PC-3 (cell line): Measurements from ENCODE around the gene NHERF2. TPM values are rescaled to one million over a fixed set of nuclear protein-coding genes. Genes with fewer than 3 reads are reported as not detected.

ENCODE experiments used
- ATAC-seq: fragments of 200-7000 bp; cut with Tn5 transposase; 2 replicates; pipeline ENCODE4 v1.9.1; 2020; ENCODE audit warnings: mild to moderate bottlenecking, moderate library complexity
- BruUV-seq: library from RNA; stranded (reverse); fragments of 400-500 nt; replicated peaks from 2 replicates; lab custom pipeline; 2021; lab: Mats Ljungman, UMichigan
- CTCF ChIA-PET: fragments of 300-600 bp; sonication (Branson Sonifier 250); formaldehyde crosslinking; loops from one replicate; lab custom pipeline; 2022; ENCODE audit warnings: antibody characterized with exemption; lab: Charles Lee
- POLR2A ChIA-PET: fragments of 300-600 bp; sonication (Branson Sonifier 250); formaldehyde crosslinking; loops from one replicate; lab custom pipeline; 2022; ENCODE audit warnings: antibody characterized with exemption; ENCODE audit not compliant: unreplicated experiment; lab: Charles Lee
- DNase-seq: peaks from one replicate; pipeline ENCODE4 v3.0.0-alpha.2; 2015
- H2AFZ ChIP-seq: fragments of 300-600 bp; sonication (generic); 2 replicates; pipeline ENCODE4 v1.6.0; 2016; ENCODE audit warnings: antibody characterized with exemption, low read length
- H3F3A ChIP-seq: fragments of 300-600 bp; sonication (generic); one replicate; pipeline ENCODE4 v1.6.0; 2017; ENCODE audit warnings: antibody characterized with exemption, low read length, control low read depth, mild to moderate bottlenecking; ENCODE audit not compliant: unreplicated experiment
- H3K27ac ChIP-seq: fragments of 300-600 bp; sonication (generic); 2 replicates; pipeline ENCODE4 v1.5.1; 2016; ENCODE audit warnings: mild to moderate bottlenecking, low read length
- H3K27me3 ChIP-seq: fragments of 300-600 bp; sonication (generic); 2 replicates; pipeline ENCODE4 v1.6.1; 2016; ENCODE audit warnings: low read length, mixed read lengths
- H3K36me3 ChIP-seq: fragments of 300-600 bp; sonication (generic); 2 replicates; pipeline ENCODE4 v1.6.1; 2016; ENCODE audit warnings: low read depth, mixed run types, low read length, mixed read lengths
- H3K4me1 ChIP-seq: fragments of 300-600 bp; sonication (generic); 2 replicates; pipeline ENCODE4 v1.5.1; 2016; ENCODE audit warnings: low read length; ENCODE audit not compliant: insufficient read depth
- H3K4me2 ChIP-seq: fragments of 300-600 bp; sonication (generic); 2 replicates; pipeline ENCODE4 v1.6.0; 2016; ENCODE audit warnings: low read length
- H3K4me3 ChIP-seq: fragments of 300-600 bp; sonication (generic); 2 replicates; pipeline ENCODE4 v1.5.1; 2016; ENCODE audit warnings: mild to moderate bottlenecking, low read length, mixed read lengths
- H3K79me2 ChIP-seq: fragments of 300-600 bp; sonication (generic); 2 replicates; pipeline ENCODE4 v1.6.1; 2017; ENCODE audit warnings: low read length, mixed read lengths
- H3K9ac ChIP-seq: fragments of 300-600 bp; sonication (generic); 2 replicates; pipeline ENCODE4 v1.6.0; 2016; ENCODE audit warnings: mild to moderate bottlenecking, low read length
- H3K9me2 ChIP-seq: fragments of 300-600 bp; sonication (generic); replicated peaks from 2 replicates; pipeline ENCODE4 v1.6.1; 2016; ENCODE audit warnings: mixed run types, low read length, mixed read lengths
- H3K9me3 ChIP-seq: fragments of 300-600 bp; sonication (generic); 2 replicates; pipeline ENCODE4 v1.6.1; 2016; ENCODE audit warnings: low read length, mixed read lengths
- H4K20me1 ChIP-seq: fragments of 300-600 bp; sonication (generic); 2 replicates; pipeline ENCODE4 v1.6.1; 2016; ENCODE audit warnings: low read length, mixed read lengths
- CTCF ChIP-seq: fragments of 300-600 bp; sonication (generic); conservative IDR thresholded peaks from 2 replicates; pipeline ENCODE4 v1.5.1; 2017; ENCODE audit warnings: antibody characterized with exemption, low read depth, mild to moderate bottlenecking, low read length
- EZH2 ChIP-seq: fragments of 300-600 bp; sonication (generic); IDR thresholded peaks from one replicate; pipeline ENCODE4 v1.6.1; 2017; ENCODE audit warnings: antibody characterized with exemption, mild to moderate bottlenecking, low read length; ENCODE audit not compliant: unreplicated experiment
- EZH2phosphoT487 ChIP-seq: fragments of 300-600 bp; sonication (generic); IDR thresholded peaks from 2 replicates; pipeline ENCODE4 v1.6.1; 2018; ENCODE audit warnings: mild to moderate bottlenecking, antibody characterized with exemption, low read length, borderline replicate concordance
- intact Hi-C: fragments of 100-400 bp; cut with micrococcal nuclease; formaldehyde crosslinking; loops from 2 replicates; pipeline ENCODE4 v1.9.0; 2023
- total RNA-seq: library from RNA; depleted of rRNA; stranded (reverse); fragments of >200 nt; gene quantifications from 2 replicates; pipeline ENCODE4 v1.2.3, GENCODE V29; 2014; rRNA removed

Gene NHERF2
- total RNA-seq, 1 experiment from 2014 or later: 145 TPM

GRCh38 chr16:2087748-2088631, 61.3 kb downstream of the NHERF2 start:
- Histone ChIP-seq H4K20me1 (no peaks in the 10 kb centered on the region), H3F3A (no peaks in the 10 kb centered on the region), H3K27me3 (no peaks in the 10 kb centered on the region), H3K9ac (no peak overlapping the region), H3K9me2 (no peaks in the 10 kb centered on the region), H3K27ac (no peak overlapping the region), H3K4me1 (peaks cover 8% of the 10 kb centered on the region), H3K36me3 (no peaks in the 10 kb centered on the region), H3K4me3 (no peak overlapping the region), H3K79me2 (no peaks in the 10 kb centered on the region), H3K4me2 (no peak overlapping the region), H3K9me3 (no peaks in the 10 kb centered on the region), H2AFZ (no peak overlapping the region)
- ATAC-seq (no peak), DNase-seq (no peak)
- ChIA-PET POLR2A (no interaction called here), CTCF (no interaction called here)
- no TSS peak for BruUV-seq
- intact Hi-C loops: no loop called here
- no peak for TF ChIP-seq EZH2phosphoT487
- no peak for TF ChIP-seq EZH2
- TF ChIP-seq CTCF: no peak

Other genes with a start within 250 kb of the NHERF2 start
- gene SPSB3, start 244.3 kb upstream of the NHERF2 start, total RNA-seq: 27.4 and 30.4 TPM in 2 replicates
- gene NUBP2, start 243.9 kb upstream of the NHERF2 start, total RNA-seq: 95.1 and 128 TPM in 2 replicates
- gene IGFALS, start 233.2 kb upstream of the NHERF2 start, total RNA-seq: not detected in 2 replicates
- 96.9 and 99.5 TPM in 2 replicates for gene HAGH, start 200.1 kb upstream of the NHERF2 start, total RNA-seq
- 37.5 and 47.5 TPM in 2 replicates for gene FAHD1, start 199.7 kb upstream of the NHERF2 start, total RNA-seq
- gene MEIOB, start 154.7 kb upstream of the NHERF2 start, total RNA-seq: not detected in 2 replicates
- not detected in 2 replicates for gene HS3ST6, start 108.5 kb upstream of the NHERF2 start, total RNA-seq
- gene MSRB1, start 83.7 kb upstream of the NHERF2 start, total RNA-seq: 24.6 and 25.7 TPM in 2 replicates
- 1.5 TPM in 1 of 2 replicates, not detected in the other for gene RPL3L, start 72.2 kb upstream of the NHERF2 start, total RNA-seq
- gene NDUFB10, start 67.4 kb upstream of the NHERF2 start, total RNA-seq: 407 and 530 TPM in 2 replicates
- gene RPS2, start 62.1 kb upstream of the NHERF2 start, total RNA-seq: 2,234 and 2,721 TPM in 2 replicates
- gene RNF151, start 60.0 kb upstream of the NHERF2 start, total RNA-seq: not detected in 2 replicates
- gene TBL3, start 54.8 kb upstream of the NHERF2 start, total RNA-seq: 71.5 and 111 TPM in 2 replicates
- 2.4 and 3.4 TPM in 2 replicates for gene NOXO1, start 45.4 kb upstream of the NHERF2 start, total RNA-seq
- gene GFER, start 42.7 kb upstream of the NHERF2 start, total RNA-seq: 66.8 and 77.2 TPM in 2 replicates
- gene SYNGR3, start 36.9 kb upstream of the NHERF2 start, total RNA-seq: 1.5 and 2.8 TPM in 2 replicates
- gene ZNF598, start 17.1 kb upstream of the NHERF2 start, total RNA-seq: 44.4 and 60.1 TPM in 2 replicates
- gene NPW, start 7.1 kb upstream of the NHERF2 start, total RNA-seq: 3.8 and 5.6 TPM in 2 replicates
- 87.1 and 90.1 TPM in 2 replicates for gene NTHL1, start 20.9 kb downstream of the NHERF2 start, total RNA-seq
- 59.3 and 64.4 TPM in 2 replicates for gene TSC2, start 21.1 kb downstream of the NHERF2 start, total RNA-seq
- gene PKD1, start 109.0 kb downstream of the NHERF2 start, total RNA-seq: 58.9 and 77.3 TPM in 2 replicates
- 4.6 and 5.6 TPM in 2 replicates for gene RAB26, start 121.7 kb downstream of the NHERF2 start, total RNA-seq
- 44.9 and 50.7 TPM in 2 replicates for gene TRAF7, start 128.9 kb downstream of the NHERF2 start, total RNA-seq
- gene CASKIN1, start 169.7 kb downstream of the NHERF2 start, total RNA-seq: 1.6 and 1.7 TPM in 2 replicates
- 63.3 and 73.6 TPM in 2 replicates for gene MLST8, start 178.6 kb downstream of the NHERF2 start, total RNA-seq
- 2.1 and 4.8 TPM in 2 replicates for gene BRICD5, start 184.0 kb downstream of the NHERF2 start, total RNA-seq
- 46.0 and 58.1 TPM in 2 replicates for gene PGP, start 187.9 kb downstream of the NHERF2 start, total RNA-seq
- gene E4F1, start 196.7 kb downstream of the NHERF2 start, total RNA-seq: 49.0 and 57.7 TPM in 2 replicates
- gene DNASE1L2, start 209.5 kb downstream of the NHERF2 start, total RNA-seq: 1.6 and 2.7 TPM in 2 replicates
- 71.7 and 90.5 TPM in 2 replicates for gene ECI1, start 224.7 kb downstream of the NHERF2 start, total RNA-seq
- gene RNPS1, start 241.2 kb downstream of the NHERF2 start, total RNA-seq: 131 and 154 TPM in 2 replicates